VCaP (cell line): ENCODE results near the gene PODXL2.

Source experiments
- H3K27ac ChIP-seq: fragments of 450-650 bp; 2 replicates; pipeline ENCODE4 v1.5.1; 2017
- CTCF ChIP-seq: fragments of 450-650 bp; conservative IDR thresholded peaks from 2 replicates; pipeline ENCODE4 v1.5.1; 2017; ENCODE audit warnings: mild to moderate bottlenecking, moderate library complexity

The PODXL2 gene

GRCh38 chr3:127622772-127623576, 6.0 kb upstream of the PODXL2 start:
- no peak for TF ChIP-seq CTCF

GRCh38 chr3:127624063-127624462, 4.9 kb upstream of the PODXL2 start:
- no peak for TF ChIP-seq CTCF
- H3K27ac ChIP-seq = no peak overlapping the region

More at GRCh38 chr3:127622772-127623576, 6.0 kb upstream of the PODXL2 start:
- no peak overlapping the region for H3K27ac ChIP-seq

- no peak for TF ChIP-seq CTCF
These were observed 3.2 kb upstream of the PODXL2 start for GRCh38 chr3:127625821-127626220.

GRCh38 chr3:127628426-127628787, 578 bp upstream of the PODXL2 start:
- no peak for TF ChIP-seq CTCF

More at GRCh38 chr3:127625821-127626220, 3.2 kb upstream of the PODXL2 start:
- no peak overlapping the region for H3K27ac ChIP-seq

GRCh38 chr3:127629467-127630403, 750 bp downstream of the PODXL2 start:
- no peak for TF ChIP-seq CTCF
- H3K27ac ChIP-seq = peak overlapping the region; percentile 87

More at GRCh38 chr3:127628426-127628787, 578 bp upstream of the PODXL2 start:
- H3K27ac ChIP-seq = no peak overlapping the region

- no peak for TF ChIP-seq CTCF
- H3K27ac ChIP-seq = peak overlapping the region; percentile 87; the same call in 1 of the 2 replicates
These were observed 2.1 kb downstream of the PODXL2 start for GRCh38 chr3:127630811-127631714.
